SKM-1 (cell line): ENCODE measurements around the gene SAFB2.

Experiments
- DNase-seq: peaks from one replicate; lab custom pipeline; 2025; ENCODE audit not compliant: unreplicated experiment; lab: John Stamatoyannopoulos, UW

The SAFB2 gene

GRCh38 chr19:5635427-5635826 lies 12.9 kb upstream of the SAFB2 start:
- DNase-seq: no peak

GRCh38 chr19:5632657-5633056 lies 10.1 kb upstream of the SAFB2 start:
- no peak for DNase-seq

- no peak for DNase-seq
Measured at GRCh38 chr19:5632241-5632612, 9.7 kb upstream of the SAFB2 start.

GRCh38 chr19:5631567-5632240 lies 9.1 kb upstream of the SAFB2 start:
- no peak for DNase-seq

- DNase-seq: peak; percentile 18
Measured at GRCh38 chr19:5628919-5629481, 6.4 kb upstream of the SAFB2 start.

- no peak for DNase-seq
Measured at GRCh38 chr19:5628461-5628860, 5.9 kb upstream of the SAFB2 start.

GRCh38 chr19:5627395-5627904 lies 4.9 kb upstream of the SAFB2 start:
- peak; percentile 77 for DNase-seq

GRCh38 chr19:5625641-5626040 lies 3.1 kb upstream of the SAFB2 start:
- DNase-seq: no peak

- no peak for DNase-seq
Measured at GRCh38 chr19:5624741-5625278, 2.2 kb upstream of the SAFB2 start.

GRCh38 chr19:5624018-5624663 lies 1.6 kb upstream of the SAFB2 start:
- no peak for DNase-seq

GRCh38 chr19:5623397-5624017 lies 931 bp upstream of the SAFB2 start:
- no peak for DNase-seq

GRCh38 chr19:5621945-5622464 lies 571 bp downstream of the SAFB2 start:
- no peak for DNase-seq

GRCh38 chr19:5621311-5621944 lies 1.1 kb downstream of the SAFB2 start:
- DNase-seq: no peak

GRCh38 chr19:5619946-5620345 lies 2.6 kb downstream of the SAFB2 start:
- no peak for DNase-seq

- DNase-seq: no peak
Measured at GRCh38 chr19:5618591-5618990, 4.0 kb downstream of the SAFB2 start.

GRCh38 chr19:5617080-5617479 lies 5.5 kb downstream of the SAFB2 start:
- DNase-seq: no peak

GRCh38 chr19:5615756-5616327 lies 6.7 kb downstream of the SAFB2 start:
- no peak for DNase-seq

- DNase-seq: no peak
Measured at GRCh38 chr19:5612891-5613865, 9.4 kb downstream of the SAFB2 start.

GRCh38 chr19:5609881-5610448 lies 12.6 kb downstream of the SAFB2 start:
- DNase-seq: no peak
